ENCODE measurements around the gene KIF12. TPM values are rescaled to one million over a fixed set of nuclear protein-coding genes. Genes with fewer than 3 reads are reported as not detected.
A peak's percentile ranks its signal among the peaks of the same experiment; 100 is the strongest.

KIF12 gene
- total RNA-seq, 4 donors from 2014 or later: 0.53 to 5.3 (median 1.9) TPM

- H3K4me3 ChIP-seq (ENCODE audit: low read depth, poor library complexity, severe bottlenecking): no peak overlapping the region
- TF ChIP-seq CTCF (IDR thresholded peaks at IDR 0.05) (no peak), POLR2A (IDR thresholded peaks at IDR 0.05) (no peak)
- peak in 1 of 2 donors; percentile 43 for DNase-seq (ENCODE audit: low spot score in 2 of 2)
- 87 to 88% methylated on average over 7 of the region's 7 CpGs for WGBS, 2 donors
- intact Hi-C loops (cut with DNase I; ENCODE audit: low total_unique reads): no loop called here
Measured at GRCh38 chr9:114055894-114056293, 43.2 kb downstream of the KIF12 start.

DNA sequence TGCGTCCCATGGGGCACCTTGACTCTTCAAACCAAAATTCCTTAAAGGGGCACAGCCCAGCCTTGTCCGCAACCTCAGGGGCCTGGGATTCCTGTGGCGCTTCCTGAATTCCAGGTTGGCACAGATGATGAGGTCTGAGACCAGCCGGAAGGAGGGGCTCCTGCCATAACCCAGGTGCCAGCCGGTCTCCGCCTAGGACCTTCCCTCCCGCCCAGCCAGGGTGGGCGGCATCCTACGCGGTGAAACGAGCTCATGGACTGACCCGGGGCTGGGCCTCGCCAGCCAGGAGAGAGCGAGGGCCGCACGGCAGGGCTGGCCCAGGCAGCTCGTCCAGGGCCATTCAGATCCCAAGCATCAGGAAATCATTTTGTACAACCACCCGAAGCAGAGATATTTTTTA, 44.0 kb downstream of the KIF12 start:
- H3K4me3 ChIP-seq (ENCODE audit: low read depth, poor library complexity, severe bottlenecking): no peak overlapping the region
- peak in 1 of 2 donors; percentile 49 for DNase-seq (ENCODE audit: low spot score in 2 of 2)
- WGBS, 2 donors: 88 to 93% methylated on average over 17 to 18 of the region's 18 CpGs
- intact Hi-C loops (cut with DNase I; ENCODE audit: low total_unique reads): no loop called here
- TF ChIP-seq POLR2A (IDR thresholded peaks at IDR 0.05) (no peak), CTCF (IDR thresholded peaks at IDR 0.05) (no peak)

GRCh38 chr9:114054191-114054690, 44.9 kb downstream of the KIF12 start:
- peak in 1 of 2 donors; percentile 68 for DNase-seq (ENCODE audit: low spot score in 2 of 2)
- 78 to 85% methylated on average over 10 of the region's 10 CpGs for WGBS, 2 donors

DNA sequence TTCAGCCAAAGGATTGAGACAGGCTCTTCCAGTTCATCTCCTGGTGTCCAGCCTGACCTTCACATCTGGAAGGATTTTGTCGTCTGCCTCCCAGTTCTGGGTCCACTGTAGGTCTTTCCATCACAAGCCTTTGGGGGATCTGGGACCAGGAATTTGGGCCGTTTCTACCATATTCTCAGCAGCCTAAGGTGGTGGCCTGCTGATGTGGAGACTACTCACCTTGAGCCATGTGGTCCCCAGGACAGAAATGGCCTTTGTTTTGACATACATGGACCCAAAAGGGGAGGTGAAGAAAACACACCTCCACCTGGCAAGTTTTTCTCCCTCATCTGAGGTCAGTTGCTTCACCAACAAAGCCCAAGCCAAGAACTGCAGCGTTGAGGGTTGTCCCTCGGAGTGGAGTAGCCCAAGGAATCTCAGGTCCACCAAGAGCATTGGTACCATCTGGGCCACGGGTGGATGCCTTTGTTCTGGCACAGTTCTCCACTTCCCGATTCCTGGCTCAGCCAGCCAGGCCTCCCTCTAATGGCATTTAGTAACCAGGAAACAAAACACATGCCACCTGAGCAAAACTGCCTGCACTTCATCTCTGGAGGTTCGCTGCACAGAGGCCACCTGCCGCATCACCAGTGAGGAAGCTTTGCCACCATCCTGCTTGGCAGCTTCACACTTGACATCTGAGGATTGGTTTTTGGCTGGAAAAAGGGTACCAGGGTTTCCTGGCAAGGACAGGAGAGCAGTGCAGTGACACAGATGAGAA, 45.7 kb downstream of the KIF12 start:
- TF ChIP-seq POLR2A (IDR thresholded peaks at IDR 0.05) (no peak), CTCF (IDR thresholded peaks at IDR 0.05) (no peak)
- peak in 1 of 2 donors; percentile 82 for DNase-seq (ENCODE audit: low spot score in 2 of 2)
- intact Hi-C loops (cut with DNase I; ENCODE audit: low total_unique reads): no loop called here
- H3K4me3 ChIP-seq (ENCODE audit: low read depth, poor library complexity, severe bottlenecking): no peak overlapping the region
- WGBS, 2 donors: 83 to 93% methylated on average over 8 of the region's 8 CpGs

More at GRCh38 chr9:114054191-114054690, 44.9 kb downstream of the KIF12 start:
- H3K4me3 ChIP-seq (ENCODE audit: low read depth, poor library complexity, severe bottlenecking): no peak overlapping the region
- TF ChIP-seq CTCF (IDR thresholded peaks at IDR 0.05) (no peak), POLR2A (IDR thresholded peaks at IDR 0.05) (no peak)
- intact Hi-C loops (cut with DNase I; ENCODE audit: low total_unique reads): no loop called here

DNA sequence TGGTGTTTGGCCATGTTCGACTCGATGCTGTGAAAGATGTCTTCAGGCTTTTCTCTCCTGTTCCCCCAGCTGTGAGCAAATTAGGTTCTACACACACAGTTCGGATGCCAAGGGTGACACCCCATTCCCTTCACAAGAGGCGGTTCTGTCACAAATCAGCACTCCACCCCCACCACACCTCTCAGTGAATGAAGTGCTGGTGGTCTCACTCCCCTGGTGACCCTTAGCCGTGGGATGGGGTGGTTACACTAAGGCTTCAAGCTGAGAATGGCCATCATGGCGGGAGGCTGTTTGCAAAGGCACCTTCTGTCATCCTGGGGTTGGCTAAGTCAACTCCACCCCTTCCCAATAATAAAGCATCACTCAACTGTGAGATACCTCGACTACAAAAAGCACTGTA, 47.4 kb downstream of the KIF12 start:
- no peak overlapping the region for H3K4me3 ChIP-seq (ENCODE audit: low read depth, poor library complexity, severe bottlenecking)
- WGBS, 2 donors: 76 to 86% methylated on average over 7 of the region's 7 CpGs
- intact Hi-C loops (cut with DNase I; ENCODE audit: low total_unique reads): no loop called here
- peak in 1 of 2 donors; percentile 66 for DNase-seq (ENCODE audit: low spot score in 2 of 2)
- TF ChIP-seq CTCF (IDR thresholded peaks at IDR 0.05) (no peak), POLR2A (IDR thresholded peaks at IDR 0.05) (no peak)

Data from lower leg skin (tissue), 4 donors.